SK-N-SH (cell line): ENCODE data around the gene DYNC1LI2. TPM values are rescaled to one million over a fixed set of nuclear protein-coding genes. Genes with fewer than 3 reads are reported as not detected.

Experiments used
- CTCF ChIA-PET: fragments of 300-600, 350-600 bp; formaldehyde crosslinking; extraction: SDS; loops from one replicate; lab custom pipeline; 2021; lab: Yijun Ruan, JAX
- POLR2A ChIA-PET: fragments of 350-600 bp; sonication (Branson Sonifier 250); formaldehyde crosslinking; extraction: SDS; loops from one replicate; lab custom pipeline; 2020; ENCODE audit warnings: antibody characterized with exemption, inconsistent platforms; lab: Yijun Ruan, JAX
- DNase-seq: peaks from one replicate; pipeline ENCODE4 v3.0.0; 2012
- H2AFZ ChIP-seq: fragments of 200-600 bp; sonication (generic); 2 replicates; pipeline ENCODE4 v1.8.1; 2016; ENCODE audit warnings: antibody characterized with exemption, mild to moderate bottlenecking, low read depth
- H3F3A ChIP-seq: fragments of 200-600 bp; sonication (generic); replicated peaks from 2 replicates; pipeline ENCODE3; 2016; ENCODE audit warnings: antibody characterized with exemption, mild to moderate bottlenecking; ENCODE audit not compliant: insufficient read depth
- H3K27ac ChIP-seq, 2 experiments: fragments of 200-500 bp in 1 of 2; fragments of 200-600 bp in 1 of 2; sonication (Bioruptor generic) in 1 of 2; sonication (generic), shearing (Covaris generic) in 1 of 2; 2 replicates each; pipeline versions ENCODE4 v1.5.1 to v1.6.1; 2014 to 2016; ENCODE audit warnings: low read depth in 2 of 2, inconsistent platforms in 1 of 2, low read length in 1 of 2, mild to moderate bottlenecking in 1 of 2, mixed read lengths in 1 of 2
- H3K27me3 ChIP-seq: fragments of 200-600 bp; sonication (generic), shearing (Covaris generic); 2 replicates; pipeline ENCODE4 v1.6.1; 2016; ENCODE audit warnings: mixed run types; ENCODE audit not compliant: insufficient read depth
- H3K36me3 ChIP-seq, 2 experiments: fragments of 200-500 bp in 1 of 2; fragments of 200-600 bp in 1 of 2; sonication (Bioruptor generic) in 1 of 2; sonication (generic) in 1 of 2; replicated peaks in 1 of 2; 2 replicates each; pipeline versions ENCODE3 to v1.5.1; 2014 to 2016; ENCODE audit warnings: low read length in 1 of 2, mild to moderate bottlenecking in 1 of 2; ENCODE audit not compliant: insufficient read depth in 2 of 2, control insufficient read depth in 1 of 2
- H3K4me1 ChIP-seq, 2 experiments: fragments of 200-500 bp in 1 of 2; fragments of 200-600 bp in 1 of 2; sonication (Bioruptor generic) in 1 of 2; sonication (generic), shearing (Covaris generic) in 1 of 2; 2 replicates each; pipeline versions ENCODE4 v1.5.1 to v1.6.1; 2014 to 2016; ENCODE audit warnings: low read depth in 1 of 2, low read length in 1 of 2, mixed run types in 1 of 2; ENCODE audit not compliant: insufficient read depth in 2 of 2, control insufficient read depth in 1 of 2
- H3K4me2 ChIP-seq: fragments of 200-600 bp; sonication (generic), shearing (Covaris generic); 2 replicates; pipeline ENCODE4 v1.6.1; 2017; ENCODE audit warnings: mixed run types
- H3K4me3 ChIP-seq, 2 experiments: fragments of 200-500 bp in 1 of 2; fragments of 200-600 bp in 1 of 2; sonication (Bioruptor generic) in 1 of 2; sonication (generic), shearing (Covaris generic) in 1 of 2; 2 replicates each; pipeline versions ENCODE4 v1.5.1 to v1.8.1; 2014 to 2016; ENCODE audit warnings: low read depth in 2 of 2, inconsistent platforms in 1 of 2, low read length in 1 of 2, mild to moderate bottlenecking in 1 of 2, mixed read lengths in 1 of 2, moderate library complexity in 1 of 2
- H3K79me2 ChIP-seq: fragments of 200-600 bp; sonication (generic); 2 replicates; pipeline ENCODE4 v1.8.1; 2017; ENCODE audit warnings: mild to moderate bottlenecking; ENCODE audit not compliant: insufficient read depth
- H3K9ac ChIP-seq: fragments of 200-600 bp; sonication (generic); 2 replicates; pipeline ENCODE4 v1.6.1; 2017; ENCODE audit warnings: mixed run types
- H3K9me2 ChIP-seq: fragments of 200-600 bp; sonication (generic); 2 replicates; pipeline ENCODE4 v1.6.1; 2017; ENCODE audit warnings: mixed run types
- H3K9me3 ChIP-seq: fragments of 200-600 bp; sonication (generic); 2 replicates; pipeline ENCODE4 v1.6.1; 2017; ENCODE audit warnings: mixed run types, mild to moderate bottlenecking, moderate library complexity
- H4K20me1 ChIP-seq: fragments of 200-600 bp; sonication (generic); 2 replicates; pipeline ENCODE4 v1.6.1; 2017; ENCODE audit warnings: mild to moderate bottlenecking, mixed run types; ENCODE audit not compliant: insufficient read depth
- CHD2 ChIP-seq: fragments of 150-350 bp; IDR thresholded peaks from 2 replicates; pipeline ENCODE4 v1.6.1; 2018; ENCODE audit warnings: low read length; ENCODE audit not compliant: partially characterized antibody
- ELF1 ChIP-seq: IDR thresholded peaks from 2 replicates; pipeline ENCODE4 v1.4.0; 2012
- EP300 ChIP-seq, 2 experiments: IDR thresholded peaks; 2 replicates each; pipeline versions ENCODE4 v1.4.0 to v1.6.1; 2012; ENCODE audit warnings: borderline replicate concordance in 1 of 2, low read depth in 1 of 2, low read length in 1 of 2
- EZH2phosphoT487 ChIP-seq: fragments of 200-600 bp; sonication (generic); IDR thresholded peaks from 2 replicates; pipeline ENCODE4 v1.6.1; 2017; ENCODE audit warnings: low read depth, mixed run types, mild to moderate bottlenecking, antibody characterized with exemption, moderate library complexity, borderline replicate concordance
- FOXM1 ChIP-seq: IDR thresholded peaks from 2 replicates; pipeline ENCODE4 v1.4.0; 2012; ENCODE audit warnings: low read depth, mild to moderate bottlenecking
- GATA2 ChIP-seq: sonication (generic); formaldehyde crosslinking; IDR thresholded peaks from 2 replicates; pipeline ENCODE4 v1.5.0; 2020; ENCODE audit warnings: mild to moderate bottlenecking, missing genetic modification reagents
- JUND ChIP-seq: IDR thresholded peaks from 2 replicates; pipeline ENCODE4 v1.4.0; 2012
- MEF2A ChIP-seq: IDR thresholded peaks from 2 replicates; pipeline ENCODE4 v1.4.0; 2012; ENCODE audit warnings: low read depth, borderline replicate concordance
- MXI1 ChIP-seq: IDR thresholded peaks from 2 replicates; pipeline ENCODE4 v1.6.1; 2012; ENCODE audit warnings: mild to moderate bottlenecking, low read depth, low read length, improper control_type of control experiment
- NRF1 ChIP-seq: IDR thresholded peaks from 2 replicates; pipeline ENCODE4 v1.6.1; 2012; ENCODE audit warnings: low read depth, mild to moderate bottlenecking, low read length
- PBX3 ChIP-seq: IDR thresholded peaks from 2 replicates; pipeline ENCODE4; 2012
- POLR2AphosphoS5 ChIP-seq: IDR thresholded peaks from 2 replicates; pipeline ENCODE4 v1.6.1; 2012; ENCODE audit warnings: low read depth, low read length
- RAD21 ChIP-seq: IDR thresholded peaks from 2 replicates; pipeline ENCODE4 v1.6.1; 2012; ENCODE audit warnings: mild to moderate bottlenecking, low read length
- RCOR1 ChIP-seq: fragments of 150-350 bp; IDR thresholded peaks from 2 replicates; pipeline ENCODE4 v1.6.1; 2017; ENCODE audit warnings: antibody characterized with exemption, low read length
- RXRA ChIP-seq: IDR thresholded peaks from 2 replicates; pipeline ENCODE4 v1.4.0; 2012; ENCODE audit warnings: low read depth, mild to moderate bottlenecking, borderline replicate concordance
- TAF1 ChIP-seq: IDR thresholded peaks from 2 replicates; pipeline ENCODE4 v1.6.1; 2012; ENCODE audit warnings: low read depth, mild to moderate bottlenecking, low read length, moderate library complexity, borderline replicate concordance
- TCF12 ChIP-seq: IDR thresholded peaks from 2 replicates; pipeline ENCODE4 v1.4.0; 2012
- USF2 ChIP-seq: fragments of 150-350 bp; IDR thresholded peaks from 2 replicates; pipeline ENCODE4 v1.6.1; 2017; ENCODE audit warnings: antibody characterized with exemption, low read length, low read depth, borderline replicate concordance
- YY1 ChIP-seq: IDR thresholded peaks from 2 replicates; pipeline ENCODE4 v1.4.0; 2012; ENCODE audit warnings: low read depth, mild to moderate bottlenecking
- whole genome bisulfite sequencing: methylation state at CpG from one replicate; pipeline ENCODE4 v1.1.6; 2017; ENCODE audit warnings: low lambda C conversion rate; 5-methylcytosine and 5-hydroxymethylcytosine counted together
- polyA plus RNA-seq, 3 experiments: library from polyadenylated mRNA; depleted of rRNA; stranded (reverse); fragments of >200 nt; gene quantifications; 2 replicates each; pipeline ENCODE4 v1.2.3, GENCODE V29; 2012
- TF ChIP-seq, protein P1 (sequence below): IDR thresholded peaks from 2 replicates; pipeline ENCODE4 v1.4.0; 2012; ENCODE audit warnings: low read depth
- TF ChIP-seq, protein P2 (sequence below): fragments of 200-600 bp; sonication (generic); IDR thresholded peaks from 2 replicates; pipeline ENCODE4 v1.6.1; 2017; ENCODE audit warnings: antibody characterized with exemption, mild to moderate bottlenecking, moderate library complexity
- TF ChIP-seq, protein P3 (sequence below): IDR thresholded peaks from 2 replicates; pipeline ENCODE4 v1.4.0; 2012; ENCODE audit warnings: low read depth, borderline replicate concordance

The DYNC1LI2 gene
- polyA plus RNA-seq, 1 of the 3 experiments (the other 2 are of a cell fraction): 33.1 TPM

DNA sequence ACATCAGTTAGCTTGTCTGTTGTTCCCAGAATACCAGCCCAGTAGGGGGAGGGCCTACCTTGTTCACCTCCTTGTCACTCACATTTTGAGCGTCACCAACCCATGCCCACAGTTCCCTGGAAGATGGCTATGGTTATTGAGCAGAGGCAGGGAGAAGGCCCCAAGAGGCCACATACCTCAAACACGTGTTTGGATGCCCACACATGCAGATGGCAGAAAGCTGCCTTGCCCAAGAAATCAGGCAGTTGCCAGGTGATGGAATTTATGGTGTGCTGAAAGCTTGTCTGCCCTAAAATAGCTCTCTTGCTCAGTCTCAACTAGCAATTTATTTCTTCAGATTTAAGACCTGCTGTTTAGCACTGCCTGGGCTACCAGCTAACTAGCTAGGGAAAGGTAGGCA lies 38.3 kb downstream of the DYNC1LI2 start:
- Histone ChIP-seq H3K27ac (no peak overlapping the region), H3K9me3 (no peaks in the 10 kb centered on the region), H3K9ac (no peak overlapping the region), H3K4me2 (no peak overlapping the region), H3K4me1 (peaks cover 0 to 12% of the 10 kb centered on the region in 2 experiments; a peak in 1 of 4 replicates), H2AFZ (no peak overlapping the region), H3K79me2 (no peaks in the 10 kb centered on the region), H3F3A (peaks cover 8% of the 10 kb centered on the region), H3K9me2 (no peaks in the 10 kb centered on the region), H3K27me3 (no peaks in the 10 kb centered on the region), H3K36me3 (no peaks in the 10 kb centered on the region), H3K4me3 (no peak overlapping the region), H4K20me1 (no peaks in the 10 kb centered on the region)
- ChIA-PET POLR2A (no interaction called here), CTCF (interaction anchor here (1.3 to 2.0 kb wide), 5 partner anchors 11 to 52 kb away, joined by 3 to 7 read pairs (median 4); partner anchors contain the start of gene DYNC1LI2)
- DNase-seq: no peak
- no peak for TF ChIP-seq RCOR1
- TF ChIP-seq JUND: no peak
- TF ChIP-seq RXRA: no peak
- TF ChIP-seq NRF1: no peak
- no peak for TF ChIP-seq EP300 (IDR thresholded peaks at IDR 0.05; ENCODE audit: borderline replicate concordance in 1 of 2, low read depth in 1 of 2, low read length in 1 of 2)
- TF ChIP-seq, protein P1, sequence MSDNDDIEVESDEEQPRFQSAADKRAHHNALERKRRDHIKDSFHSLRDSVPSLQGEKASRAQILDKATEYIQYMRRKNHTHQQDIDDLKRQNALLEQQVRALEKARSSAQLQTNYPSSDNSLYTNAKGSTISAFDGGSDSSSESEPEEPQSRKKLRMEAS: no peak
- TF ChIP-seq YY1: no peak
- no peak for TF ChIP-seq RAD21
- no peak for TF ChIP-seq TCF12
- no peak for TF ChIP-seq TAF1
- TF ChIP-seq POLR2AphosphoS5: no peak
- no peak for TF ChIP-seq MEF2A
- TF ChIP-seq CHD2: no peak
- TF ChIP-seq USF2: no peak
- TF ChIP-seq FOXM1: no peak
- WGBS: 75% methylated on average over 2 of the region's 2 CpGs

DNA sequence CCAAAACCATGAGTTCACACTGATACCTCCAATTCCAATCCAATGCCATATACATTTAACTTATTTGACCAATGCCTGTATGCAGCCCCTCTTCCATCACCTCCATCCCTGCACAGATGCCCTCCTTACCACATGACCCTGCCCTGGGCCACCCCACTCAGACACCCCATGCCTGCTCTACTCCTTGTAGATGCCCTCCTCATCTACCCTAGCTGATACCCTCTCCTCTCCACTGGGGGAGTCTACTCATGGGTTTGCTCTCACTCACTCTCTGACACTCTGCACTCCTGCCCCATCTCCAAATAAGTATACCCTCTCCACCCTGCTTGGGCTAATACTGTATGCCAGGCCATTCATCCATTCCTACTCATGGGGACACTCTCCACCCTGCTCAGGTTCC lies 38.9 kb downstream of the DYNC1LI2 start:
- CTCF ChIA-PET: interaction anchor here (1.3 to 1.6 kb wide), 4 partner anchors 10 to 51 kb away, joined by 3 to 4 read pairs (median 4); partner anchors contain the start of gene DYNC1LI2

More for the DNA sequence above, 38.9 kb downstream of the DYNC1LI2 start:
- Histone ChIP-seq H3K9me2 (no peaks in the 10 kb centered on the region), H3F3A (peaks cover 4% of the 10 kb centered on the region), H3K9me3 (no peaks in the 10 kb centered on the region), H4K20me1 (no peaks in the 10 kb centered on the region), H3K36me3 (no peaks in the 10 kb centered on the region), H3K79me2 (no peaks in the 10 kb centered on the region), H3K4me2 (no peak overlapping the region), H3K4me3 (no peak overlapping the region), H3K9ac (no peak overlapping the region), H3K27me3 (no peaks in the 10 kb centered on the region), H2AFZ (no peak overlapping the region), H3K4me1 (peaks cover 0 to 12% of the 10 kb centered on the region in 2 experiments; a peak in 1 of 4 replicates), H3K27ac (no peak overlapping the region)
- TF ChIP-seq NRF1 (no peak), PBX3 (no peak), EZH2phosphoT487 (no peak), EP300 (IDR thresholded peaks at IDR 0.05; ENCODE audit: borderline replicate concordance in 1 of 2, low read depth in 1 of 2, low read length in 1 of 2) (no peak), ELF1 (no peak), RXRA (no peak), GATA2 (CRISPR knock-in tag) (no peak), MXI1 (no peak)
- TF ChIP-seq, protein P2, sequence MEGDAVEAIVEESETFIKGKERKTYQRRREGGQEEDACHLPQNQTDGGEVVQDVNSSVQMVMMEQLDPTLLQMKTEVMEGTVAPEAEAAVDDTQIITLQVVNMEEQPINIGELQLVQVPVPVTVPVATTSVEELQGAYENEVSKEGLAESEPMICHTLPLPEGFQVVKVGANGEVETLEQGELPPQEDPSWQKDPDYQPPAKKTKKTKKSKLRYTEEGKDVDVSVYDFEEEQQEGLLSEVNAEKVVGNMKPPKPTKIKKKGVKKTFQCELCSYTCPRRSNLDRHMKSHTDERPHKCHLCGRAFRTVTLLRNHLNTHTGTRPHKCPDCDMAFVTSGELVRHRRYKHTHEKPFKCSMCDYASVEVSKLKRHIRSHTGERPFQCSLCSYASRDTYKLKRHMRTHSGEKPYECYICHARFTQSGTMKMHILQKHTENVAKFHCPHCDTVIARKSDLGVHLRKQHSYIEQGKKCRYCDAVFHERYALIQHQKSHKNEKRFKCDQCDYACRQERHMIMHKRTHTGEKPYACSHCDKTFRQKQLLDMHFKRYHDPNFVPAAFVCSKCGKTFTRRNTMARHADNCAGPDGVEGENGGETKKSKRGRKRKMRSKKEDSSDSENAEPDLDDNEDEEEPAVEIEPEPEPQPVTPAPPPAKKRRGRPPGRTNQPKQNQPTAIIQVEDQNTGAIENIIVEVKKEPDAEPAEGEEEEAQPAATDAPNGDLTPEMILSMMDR: no peak
- TF ChIP-seq, protein P3, sequence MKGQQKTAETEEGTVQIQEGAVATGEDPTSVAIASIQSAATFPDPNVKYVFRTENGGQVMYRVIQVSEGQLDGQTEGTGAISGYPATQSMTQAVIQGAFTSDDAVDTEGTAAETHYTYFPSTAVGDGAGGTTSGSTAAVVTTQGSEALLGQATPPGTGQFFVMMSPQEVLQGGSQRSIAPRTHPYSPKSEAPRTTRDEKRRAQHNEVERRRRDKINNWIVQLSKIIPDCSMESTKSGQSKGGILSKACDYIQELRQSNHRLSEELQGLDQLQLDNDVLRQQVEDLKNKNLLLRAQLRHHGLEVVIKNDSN: no peak
- no peak for DNase-seq
- POLR2A ChIA-PET: no interaction called here
